NT2/D1 (cell line): ENCODE results near the gene PDCD1.

ENCODE experiments used
- YY1 ChIP-seq: IDR thresholded peaks from 2 replicates; pipeline ENCODE4 v1.6.1; 2011; ENCODE audit not compliant: insufficient read length, insufficient read depth
- ZNF274 ChIP-seq: IDR thresholded peaks from 2 replicates; pipeline ENCODE4 v1.6.1; 2011; ENCODE audit warnings: mild to moderate bottlenecking, low read depth, low read length

DNA sequence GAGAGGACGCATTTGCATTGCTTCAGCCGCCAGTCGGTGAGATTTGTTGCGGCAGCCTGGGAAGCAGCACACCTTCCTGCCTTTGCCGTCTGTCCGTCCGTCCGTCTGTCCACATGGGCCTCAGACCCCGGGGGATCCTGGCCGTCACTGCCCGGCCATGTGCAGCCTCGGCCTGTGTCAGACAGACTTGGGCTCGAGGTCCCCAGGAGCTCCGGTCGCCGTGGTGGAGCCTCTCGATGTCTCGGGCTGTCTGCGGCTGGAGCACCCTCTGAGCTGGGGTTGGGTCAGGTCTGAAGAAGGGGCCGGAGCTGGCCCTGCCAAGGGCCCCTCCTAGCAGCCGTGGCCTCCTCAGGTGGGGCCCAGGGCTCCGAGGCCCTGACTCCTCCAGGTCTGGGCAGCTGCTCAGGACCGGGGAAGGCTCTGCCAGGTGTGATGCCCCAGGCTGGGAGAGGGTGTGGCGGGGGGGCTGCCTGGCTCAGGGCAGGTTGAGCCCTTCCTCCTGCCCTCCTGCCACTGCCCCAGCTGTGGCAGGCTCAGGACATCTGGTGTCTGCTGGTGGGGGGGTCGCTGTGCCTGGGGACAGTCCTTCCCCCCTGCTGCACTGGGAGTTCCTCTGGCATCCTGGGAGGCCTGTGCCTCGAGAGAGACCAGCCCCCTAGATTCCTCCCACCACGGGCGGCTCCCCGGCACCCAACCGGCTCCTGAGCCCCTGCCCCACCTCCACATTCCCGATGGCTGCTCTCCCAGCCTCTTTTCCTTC, 37.9 kb downstream of the PDCD1 start:
- no peak for TF ChIP-seq ZNF274
- no peak for TF ChIP-seq YY1
